Measurements from ENCODE around the gene UBE2F. TPM values are rescaled to one million over a fixed set of nuclear protein-coding genes. Genes with fewer than 3 reads are reported as not detected.

UBE2F gene
- total and polyA plus RNA-seq, 2 of the 4 experiments (the other 2 are of a cell fraction) = 44.6 to 59.8 TPM

DNA sequence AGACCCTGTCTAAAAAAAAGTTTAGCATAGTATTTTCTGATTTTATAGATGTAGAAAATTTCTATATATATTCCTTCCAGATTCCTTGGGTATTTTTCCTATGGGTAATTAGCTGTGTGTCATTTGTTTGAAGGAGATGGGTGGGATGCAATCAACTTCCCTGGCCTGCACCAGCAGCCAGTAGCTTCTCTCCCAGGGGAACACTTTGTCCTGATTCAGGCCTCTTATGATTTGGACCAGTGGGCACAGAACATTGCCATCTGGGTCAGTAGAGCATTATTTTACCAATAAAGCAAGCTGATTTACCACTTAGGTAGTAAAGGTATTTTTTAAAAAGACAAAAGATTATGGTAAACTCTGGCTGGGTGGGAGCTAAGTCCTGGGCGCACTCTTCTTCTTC is 26.9 kb downstream of the UBE2F start:
- ATAC-seq (ENCODE audit: low read depth) (no peak), DNase-seq (no peak)
- Histone ChIP-seq H2BK5ac (ENCODE audit: low read depth, low read length, poor library complexity, severe bottlenecking) (no peak overlapping the region), H4K5ac (ENCODE audit: low read depth, low read length) (no peak overlapping the region), H3K36me3 (ENCODE audit: control insufficient read depth, insufficient read depth, low read length) (peaks cover 10% of the 10 kb centered on the region), H4K91ac (ENCODE audit: insufficient read depth, low read depth, low read length) (no peak overlapping the region), H2BK15ac (ENCODE audit: low read depth, low read length) (no peak overlapping the region), H3K4me2 (ENCODE audit: low read depth, low read length) (no peak overlapping the region), H3K79me1 (ENCODE audit: low read depth in 1 of 2, low read length in 2 of 2) (peaks cover 6 to 20% of the 10 kb centered on the region in 2 experiments), H3K9ac (ENCODE audit: low read depth, low read length) (no peak overlapping the region), H4K20me1 (ENCODE audit: insufficient read depth, low read length) (peaks cover 16% of the 10 kb centered on the region), H3K27ac (ENCODE audit: insufficient read depth, low read length) (no peak overlapping the region), H2AK5ac (ENCODE audit: low read depth, low read length) (no peak overlapping the region), H2AK9ac (replicated peaks; ENCODE audit: low read depth, low read length, poor library complexity) (no peak overlapping the region), H3K4ac (ENCODE audit: low read depth, low read length) (no peak overlapping the region), H3K27me3 (ENCODE audit: control insufficient read depth, insufficient read depth, low read length) (no peaks in the 10 kb centered on the region), H3K14ac (replicated peaks; ENCODE audit: low read depth, low read length) (no peak overlapping the region), H2AFZ (replicated peaks; ENCODE audit: low read length, poor library complexity) (no peak overlapping the region), H3K23ac (ENCODE audit: low read depth, low read length) (no peak overlapping the region), H2BK120ac (ENCODE audit: low read depth, low read length) (no peak overlapping the region), H3K18ac (ENCODE audit: low read depth, low read length) (no peak overlapping the region), H2BK20ac (ENCODE audit: low read depth, low read length) (no peak overlapping the region), H3K4me1 (ENCODE audit: control insufficient read depth, insufficient read depth, low read length) (peaks cover 3% of the 10 kb centered on the region; the same call in 1 of the 2 replicates), H4K8ac (ENCODE audit: low read depth in 2 of 2, low read length in 2 of 2) (no peak overlapping the region), H3K9me1 (ENCODE audit: insufficient read depth, low read length) (peaks cover 11% of the 10 kb centered on the region), H3K4me3 (ENCODE audit: insufficient read depth, low read depth, low read length) (no peak overlapping the region), H3K9me3 (ENCODE audit: control insufficient read depth, insufficient read depth, low read length) (no peaks in the 10 kb centered on the region), H3K56ac (ENCODE audit: extremely low read depth, insufficient read depth, low read length) (no peak overlapping the region)
- no TSS peak for BruUV-seq (replicated peaks)
- no CpG with 5 or more reads among the region's 1 CpG for WGBS, 2 experiments (ENCODE audit: extremely low coverage in 2 of 2, insufficient read length in 1 of 2)
- dilution Hi-C loops (cut with HindIII; ENCODE audit: low sequenced_read_pairs, unreplicated experiment) (no loop called here), intact Hi-C loops (cut with micrococcal nuclease) (loop anchor here (10.0 kb wide), 1 partner anchor 181 kb away; no protein-coding TSS in a partner anchor), in situ Hi-C loops (cut with MboI; ENCODE audit: low sequenced_read_pairs) (no loop called here)
- TF ChIP-seq ELK1 (IDR thresholded peaks at IDR 0.05; ENCODE audit: borderline replicate concordance, low read depth, low read length) (no peak), RAD21 (IDR thresholded peaks at IDR 0.05; ENCODE audit: low read length) (no peak), FOS (IDR thresholded peaks at IDR 0.05; ENCODE audit: low read depth, low read length) (no peak), MXI1 (IDR thresholded peaks at IDR 0.05; ENCODE audit: borderline replicate concordance, low read depth, low read length) (no peak), MAFK (IDR thresholded peaks at IDR 0.05; ENCODE audit: low read depth, low read length) (no peak), POLR2A (IDR thresholded peaks at IDR 0.05; ENCODE audit: low read depth, low read length) (no peak), MAZ (IDR thresholded peaks at IDR 0.05; ENCODE audit: borderline replicate concordance, low read depth, low read length) (no peak), NFE2L2 (IDR thresholded peaks at IDR 0.05; ENCODE audit: low read depth, low read length) (no peak), RFX5 (IDR thresholded peaks at IDR 0.05; ENCODE audit: low read depth, low read length) (no peak), CEBPB (IDR thresholded peaks at IDR 0.05; ENCODE audit: low read depth, low read length) (no peak), BHLHE40 (IDR thresholded peaks at IDR 0.05; ENCODE audit: low read depth, low read length) (no peak), SMC3 (IDR thresholded peaks at IDR 0.05; ENCODE audit: low read depth, low read length) (no peak), RCOR1 (IDR thresholded peaks at IDR 0.05; ENCODE audit: insufficient replicate concordance, low read length) (no peak), CHD1 (IDR thresholded peaks at IDR 0.05; ENCODE audit: low read depth, low read length) (no peak)
- TF ChIP-seq, protein P1, sequence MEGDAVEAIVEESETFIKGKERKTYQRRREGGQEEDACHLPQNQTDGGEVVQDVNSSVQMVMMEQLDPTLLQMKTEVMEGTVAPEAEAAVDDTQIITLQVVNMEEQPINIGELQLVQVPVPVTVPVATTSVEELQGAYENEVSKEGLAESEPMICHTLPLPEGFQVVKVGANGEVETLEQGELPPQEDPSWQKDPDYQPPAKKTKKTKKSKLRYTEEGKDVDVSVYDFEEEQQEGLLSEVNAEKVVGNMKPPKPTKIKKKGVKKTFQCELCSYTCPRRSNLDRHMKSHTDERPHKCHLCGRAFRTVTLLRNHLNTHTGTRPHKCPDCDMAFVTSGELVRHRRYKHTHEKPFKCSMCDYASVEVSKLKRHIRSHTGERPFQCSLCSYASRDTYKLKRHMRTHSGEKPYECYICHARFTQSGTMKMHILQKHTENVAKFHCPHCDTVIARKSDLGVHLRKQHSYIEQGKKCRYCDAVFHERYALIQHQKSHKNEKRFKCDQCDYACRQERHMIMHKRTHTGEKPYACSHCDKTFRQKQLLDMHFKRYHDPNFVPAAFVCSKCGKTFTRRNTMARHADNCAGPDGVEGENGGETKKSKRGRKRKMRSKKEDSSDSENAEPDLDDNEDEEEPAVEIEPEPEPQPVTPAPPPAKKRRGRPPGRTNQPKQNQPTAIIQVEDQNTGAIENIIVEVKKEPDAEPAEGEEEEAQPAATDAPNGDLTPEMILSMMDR (conservative IDR thresholded peaks at IDR 0.05; ENCODE audit: low read depth, low read length) = no peak
- TF ChIP-seq, protein P2, sequence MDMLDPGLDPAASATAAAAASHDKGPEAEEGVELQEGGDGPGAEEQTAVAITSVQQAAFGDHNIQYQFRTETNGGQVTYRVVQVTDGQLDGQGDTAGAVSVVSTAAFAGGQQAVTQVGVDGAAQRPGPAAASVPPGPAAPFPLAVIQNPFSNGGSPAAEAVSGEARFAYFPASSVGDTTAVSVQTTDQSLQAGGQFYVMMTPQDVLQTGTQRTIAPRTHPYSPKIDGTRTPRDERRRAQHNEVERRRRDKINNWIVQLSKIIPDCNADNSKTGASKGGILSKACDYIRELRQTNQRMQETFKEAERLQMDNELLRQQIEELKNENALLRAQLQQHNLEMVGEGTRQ (IDR thresholded peaks at IDR 0.05; ENCODE audit: low read depth, low read length) = no peak
- POLR2A ChIA-PET (ENCODE audit: unreplicated experiment) = no interaction called here
- CTCF ChIA-PET = interaction anchor here (0.6 kb wide), 1 partner anchor 908 kb away, joined by 5 read pairs; the partner anchor contains the start of gene COPS8
